OCI-LY7 (cell line): ENCODE results near the gene GTF3C4. TPM values are rescaled to one million over a fixed set of nuclear protein-coding genes. Genes with fewer than 3 reads are reported as not detected.

Source experiments
- BruUV-seq: library from RNA; stranded (reverse); fragments of 400-500 nt; replicated peaks from 2 replicates; lab custom pipeline; 2021; lab: Mats Ljungman, UMichigan
- CTCF ChIA-PET: fragments of 300-600 bp; sonication (Branson Sonifier 250); formaldehyde crosslinking; loops from one replicate; lab custom pipeline; 2022; ENCODE audit warnings: antibody characterized with exemption; ENCODE audit not compliant: unreplicated experiment; lab: Charles Lee
- POLR2A ChIA-PET: fragments of 300-600 bp; sonication (Branson Sonifier 250); formaldehyde crosslinking; loops from one replicate; lab custom pipeline; 2022; ENCODE audit warnings: antibody characterized with exemption; lab: Charles Lee
- DNase-seq: peaks from one replicate; pipeline ENCODE4 v3.0.0-alpha.2; 2015; ENCODE audit warnings: low spot score
- H2AFZ ChIP-seq: fragments of 200-600 bp; sonication (generic), shearing (Covaris generic); 2 replicates; pipeline ENCODE4 v1.6.1; 2014; ENCODE audit warnings: mild to moderate bottlenecking, antibody characterized with exemption, low read length, moderate library complexity
- H3K27ac ChIP-seq: fragments of 200-600 bp; sonication (generic); 2 replicates; pipeline ENCODE4 v1.5.1; 2014; ENCODE audit warnings: mixed run types, low read depth, mild to moderate bottlenecking, moderate library complexity, low read length, inconsistent platforms; ENCODE audit not compliant: poor library complexity, severe bottlenecking
- H3K36me3 ChIP-seq: fragments of 200-600 bp; sonication (generic); 2 replicates; pipeline ENCODE4 v1.6.1; 2014; ENCODE audit warnings: mild to moderate bottlenecking, antibody characterized with exemption, low read length, moderate library complexity, mixed read lengths; ENCODE audit not compliant: insufficient read depth
- H3K4me1 ChIP-seq: fragments of 200-600 bp; sonication (generic); 2 replicates; pipeline ENCODE4 v1.5.1; 2014; ENCODE audit warnings: mild to moderate bottlenecking, low read length; ENCODE audit not compliant: insufficient read depth, poor library complexity, severe bottlenecking
- H3K4me2 ChIP-seq: fragments of 200-600 bp; sonication (generic); 2 replicates; pipeline ENCODE4 v1.6.1; 2014; ENCODE audit warnings: mild to moderate bottlenecking, low read length
- H3K4me3 ChIP-seq: fragments of 200-600 bp; sonication (generic); 2 replicates; pipeline ENCODE4 v1.5.1; 2014; ENCODE audit warnings: mild to moderate bottlenecking, low read depth, low read length; ENCODE audit not compliant: poor library complexity, severe bottlenecking
- H3K79me2 ChIP-seq: fragments of 200-600 bp; sonication (generic); 2 replicates; pipeline ENCODE4 v1.6.1; 2016; ENCODE audit warnings: low read depth, mild to moderate bottlenecking, low read length, moderate library complexity, mixed read lengths; ENCODE audit not compliant: insufficient read depth
- H3K9me2 ChIP-seq: fragments of 200-600 bp; sonication (generic); 2 replicates; pipeline ENCODE4 v1.6.1; 2016; ENCODE audit warnings: mild to moderate bottlenecking, low read length, mixed read lengths; ENCODE audit not compliant: insufficient read depth
- H3K9me3 ChIP-seq: fragments of 200-600 bp; sonication (generic); 2 replicates; pipeline ENCODE4 v1.6.1; 2014; ENCODE audit warnings: mild to moderate bottlenecking, mixed run types, low read length, mixed read lengths
- H4K20me1 ChIP-seq: fragments of 200-600 bp; sonication (generic); 2 replicates; pipeline ENCODE4 v1.6.1; 2014; ENCODE audit warnings: mild to moderate bottlenecking, antibody characterized with exemption, low read length, moderate library complexity, mixed read lengths; ENCODE audit not compliant: insufficient read depth
- EZH2phosphoT487 ChIP-seq: fragments of 200-600 bp; sonication (generic); IDR thresholded peaks from 2 replicates; pipeline ENCODE4 v1.6.1; 2018; ENCODE audit warnings: low read depth, borderline replicate concordance, mild to moderate bottlenecking, mixed run types, antibody characterized with exemption, low read length, moderate library complexity, mixed read lengths
- intact Hi-C: fragments of 100-400 bp; cut with micrococcal nuclease; formaldehyde crosslinking; loops from one replicate; pipeline ENCODE4 v1.10.0; 2022; ENCODE audit not compliant: unreplicated experiment
- total RNA-seq, 2 experiments: library from RNA; depleted of rRNA in 1 of 2; stranded (reverse); fragments of >200 nt in 1 of 2; shearing (Covaris generic) in 1 of 2; gene quantifications; 2 replicates each; pipeline ENCODE4 v1.2.3, GENCODE V29; 2014 to 2022
- TF ChIP-seq, protein P1 (sequence below): fragments of 200-600 bp; sonication (generic); conservative IDR thresholded peaks from 2 replicates; pipeline ENCODE4 v1.5.1; 2014; ENCODE audit warnings: mild to moderate bottlenecking, antibody characterized with exemption, low read length, moderate library complexity, mixed read lengths

Gene GTF3C4
- total RNA-seq, 2 experiments from 2014 or later = 15.7 to 19.0 TPM

- no peak overlapping the region for H3K4me3 ChIP-seq
- no peak overlapping the region for H3K4me2 ChIP-seq
- H3K9me2 ChIP-seq = no peaks in the 10 kb centered on the region
- H3K4me1 ChIP-seq = no peaks in the 10 kb centered on the region
- no peak for TF ChIP-seq EZH2phosphoT487
- TF ChIP-seq, protein P1, sequence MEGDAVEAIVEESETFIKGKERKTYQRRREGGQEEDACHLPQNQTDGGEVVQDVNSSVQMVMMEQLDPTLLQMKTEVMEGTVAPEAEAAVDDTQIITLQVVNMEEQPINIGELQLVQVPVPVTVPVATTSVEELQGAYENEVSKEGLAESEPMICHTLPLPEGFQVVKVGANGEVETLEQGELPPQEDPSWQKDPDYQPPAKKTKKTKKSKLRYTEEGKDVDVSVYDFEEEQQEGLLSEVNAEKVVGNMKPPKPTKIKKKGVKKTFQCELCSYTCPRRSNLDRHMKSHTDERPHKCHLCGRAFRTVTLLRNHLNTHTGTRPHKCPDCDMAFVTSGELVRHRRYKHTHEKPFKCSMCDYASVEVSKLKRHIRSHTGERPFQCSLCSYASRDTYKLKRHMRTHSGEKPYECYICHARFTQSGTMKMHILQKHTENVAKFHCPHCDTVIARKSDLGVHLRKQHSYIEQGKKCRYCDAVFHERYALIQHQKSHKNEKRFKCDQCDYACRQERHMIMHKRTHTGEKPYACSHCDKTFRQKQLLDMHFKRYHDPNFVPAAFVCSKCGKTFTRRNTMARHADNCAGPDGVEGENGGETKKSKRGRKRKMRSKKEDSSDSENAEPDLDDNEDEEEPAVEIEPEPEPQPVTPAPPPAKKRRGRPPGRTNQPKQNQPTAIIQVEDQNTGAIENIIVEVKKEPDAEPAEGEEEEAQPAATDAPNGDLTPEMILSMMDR = no peak
- no peaks in the 10 kb centered on the region for H3K79me2 ChIP-seq
- H2AFZ ChIP-seq = no peak overlapping the region
- CTCF ChIA-PET = no interaction called here
- POLR2A ChIA-PET = interaction anchor here (0.6 to 0.8 kb wide), 2 partner anchors 19 to 523 kb away, joined by 3 read pairs; no protein-coding TSS in a partner anchor
- intact Hi-C loops = no loop called here
- no peak for DNase-seq
- no peaks in the 10 kb centered on the region for H4K20me1 ChIP-seq
- no peaks in the 10 kb centered on the region for H3K36me3 ChIP-seq
- H3K27ac ChIP-seq = no peak overlapping the region
- no peaks in the 10 kb centered on the region for H3K9me3 ChIP-seq
- BruUV-seq = no TSS peak
Observed at GRCh38 chr9:132743931-132744479, 73.7 kb downstream of the GTF3C4 start.

Other genes with a start within 250 kb of the GTF3C4 start
- gene BARHL1, start 87.9 kb upstream of the GTF3C4 start, total RNA-seq (2014; rRNA removed; shearing (Covaris generic)) = not detected in 2 replicates
- gene BARHL1, start 87.9 kb upstream of the GTF3C4 start, total RNA-seq (2022) = not detected in 2 replicates
- 23.0 and 28.8 TPM in 2 replicates for gene DDX31, start 481 bp upstream of the GTF3C4 start, total RNA-seq (2014; rRNA removed; shearing (Covaris generic))
- gene DDX31, start 481 bp upstream of the GTF3C4 start, total RNA-seq (2022) = 24.1 and 28.3 TPM in 2 replicates
- not detected in 2 replicates for gene AK8, start 207.8 kb downstream of the GTF3C4 start, total RNA-seq (2014; rRNA removed; shearing (Covaris generic))
- gene AK8, start 207.8 kb downstream of the GTF3C4 start, total RNA-seq (2022) = 0.27 TPM in 1 of 2 replicates, not detected in the other
- 0.72 and 1.1 TPM in 2 replicates for gene SPACA9, start 208.4 kb downstream of the GTF3C4 start, total RNA-seq (2014; rRNA removed; shearing (Covaris generic))
- gene SPACA9, start 208.4 kb downstream of the GTF3C4 start, total RNA-seq (2022) = 5.7 and 6.4 TPM in 2 replicates